Measurements from ENCODE around the gene SYCE1. TPM values are rescaled to one million over a fixed set of nuclear protein-coding genes. Genes with fewer than 3 reads are reported as not detected.

The SYCE1 gene
- total and polyA plus RNA-seq, 2 experiments from 2014 or later = 0.53 TPM; not detected in 1

DNA sequence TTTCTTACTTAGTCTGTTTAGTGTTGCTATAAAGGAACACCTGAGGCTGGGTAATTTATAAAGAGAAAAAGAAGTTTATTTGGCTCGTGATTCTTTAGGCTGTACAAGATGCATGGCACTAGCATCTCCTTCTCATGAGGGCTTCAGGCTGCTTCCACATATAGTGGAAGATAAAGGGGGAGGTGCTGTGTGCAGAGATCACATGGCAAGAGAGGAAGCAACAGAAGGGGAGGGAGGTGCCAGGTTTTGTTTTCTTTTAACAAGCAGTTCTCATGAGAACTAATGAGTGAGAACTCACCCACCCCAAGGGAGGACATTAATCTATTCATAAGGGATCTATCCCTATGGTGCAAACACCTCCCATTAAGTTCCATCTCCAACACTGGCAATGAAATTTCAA is 20.9 kb downstream of the SYCE1 start:
- Histone ChIP-seq H3K9me2 (ENCODE audit: insufficient read depth) (no peaks in the 10 kb centered on the region; the same call in 1 of the 2 replicates), H3K36me3 (ENCODE audit: insufficient read depth) (0 out of 2 replicates have a peak, but pooled peaks cover 6% of the 10 kb centered on the region), H3F3A (replicated peaks; ENCODE audit: low read depth) (no peaks in the 10 kb centered on the region), H3K4me2 (no peak overlapping the region), H3K4me3 (no peak overlapping the region), H3K79me2 (replicated peaks; ENCODE audit: insufficient read depth) (no peaks in the 10 kb centered on the region), H3K27me3 (ENCODE audit: insufficient read depth) (no peaks in the 10 kb centered on the region), H3K4me1 (ENCODE audit: insufficient read depth) (peaks cover 9% of the 10 kb centered on the region), H3K27ac (ENCODE audit: low read depth) (no peak overlapping the region), H2AFZ (no peak overlapping the region), H4K20me1 (replicated peaks; ENCODE audit: insufficient read depth) (no peaks in the 10 kb centered on the region)
- Mint-ChIP-seq H3K27me3 (ENCODE audit: insufficient read depth, low read depth, poor library complexity) (peaks cover 3% of the 10 kb centered on the region), H3K4me3 (no peak overlapping the region), H3K36me3 (ENCODE audit: low read depth) (no peaks in the 10 kb centered on the region), H3K4me1 (peaks cover 16% of the 10 kb centered on the region), H3K9me3 (peaks cover 64% of the 10 kb centered on the region), H3K27ac (no peak overlapping the region)
- TF ChIP-seq ZNF114 (CRISPR knock-in tag; IDR thresholded peaks at IDR 0.05) = no peak
- TF ChIP-seq POLR2AphosphoS5 (IDR thresholded peaks at IDR 0.05; ENCODE audit: low read depth) = no peak
- no peak for TF ChIP-seq JUNB (IDR thresholded peaks at IDR 0.05; ENCODE audit: unreplicated experiment)
- TF ChIP-seq CTCF (conservative IDR thresholded peaks at IDR 0.05; ENCODE audit: low read depth in 2 of 2) = no peak
- no peak for TF ChIP-seq CREB1 (CRISPR knock-in tag; IDR thresholded peaks at IDR 0.05; ENCODE audit: low read depth)
- no peak for TF ChIP-seq ZNF462 (CRISPR knock-in tag; IDR thresholded peaks at IDR 0.05)
- TF ChIP-seq EZH2 (IDR thresholded peaks at IDR 0.05; ENCODE audit: low read depth, unreplicated experiment) = no peak
- TF ChIP-seq NANOG (IDR thresholded peaks at IDR 0.05; ENCODE audit: borderline replicate concordance) = no peak
- no peak for TF ChIP-seq ETS1 (IDR thresholded peaks at IDR 0.05)
- TF ChIP-seq EZH2phosphoT487 (IDR thresholded peaks at IDR 0.05; ENCODE audit: unreplicated experiment) = no peak
- no peak for TF ChIP-seq STAT1 (IDR thresholded peaks at IDR 0.05; ENCODE audit: unreplicated experiment)
- TF ChIP-seq REST (IDR thresholded peaks at IDR 0.05; ENCODE audit: unreplicated experiment) = no peak
- TF ChIP-seq ZNF331 (CRISPR knock-in tag; IDR thresholded peaks at IDR 0.05; ENCODE audit: low read depth) = no peak
- ATAC-seq (no peak), DNase-seq (ENCODE audit: low spot score) (no peak)

All from GM23338 (cell line).